ENCODE data around the gene POC1A. TPM values are rescaled to one million over a fixed set of nuclear protein-coding genes. Genes with fewer than 3 reads are reported as not detected.
"Not testable (repeated sequence)": the region's sequence is repeated elsewhere in the genome, so short reads cannot be mapped to it uniquely, and the experiment has no call there.

The POC1A gene
- total RNA-seq, 4 donors from 2014 or later = 0.65 to 2.0 (median 1.2) TPM

- ATAC-seq (ENCODE audit: low FRiP score) (no peak), DNase-seq (ENCODE audit: low spot score) (no peak)
- no peak for TF ChIP-seq CTCF (IDR thresholded peaks at IDR 0.05)
Observed at GRCh38 chr3:52184690-52185089, 30.5 kb upstream of the POC1A start.

DNA sequence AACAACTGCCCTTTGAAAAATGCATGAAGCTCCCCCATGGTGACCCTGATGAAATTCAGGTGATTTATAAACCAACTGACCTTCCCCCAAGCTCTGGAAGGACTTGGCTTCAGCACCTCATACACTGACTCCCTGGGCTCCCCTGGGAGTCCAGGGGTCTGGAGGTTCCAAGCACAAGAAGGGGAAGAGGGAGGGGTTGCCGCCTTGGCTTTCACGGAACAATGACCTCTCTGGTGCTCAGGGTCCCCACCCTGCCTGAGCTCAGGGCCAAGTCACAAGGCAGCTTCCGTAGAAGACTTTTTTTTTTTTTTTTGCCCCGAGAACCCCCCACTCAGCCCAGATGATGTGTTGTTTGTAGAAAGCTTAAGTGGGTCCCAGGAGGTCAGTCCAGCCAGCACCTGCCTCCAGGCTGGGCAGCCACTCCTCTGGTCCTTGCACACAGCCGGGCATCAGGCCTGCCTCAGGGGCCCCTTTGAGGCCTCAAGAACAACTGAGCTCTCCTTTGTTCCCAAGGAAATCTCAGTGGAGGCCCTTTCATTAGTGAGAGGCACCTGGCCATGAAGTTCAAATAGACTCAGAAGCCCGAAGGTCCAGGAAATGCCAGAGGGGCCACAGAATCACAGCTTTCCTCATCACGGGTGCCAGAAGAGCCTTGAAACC lies 29.7 kb upstream of the POC1A start:
- TF ChIP-seq CTCF (IDR thresholded peaks at IDR 0.05) = no peak
- no peak for DNase-seq (ENCODE audit: low spot score)
- no peak for ATAC-seq (ENCODE audit: low FRiP score)

- DNase-seq (ENCODE audit: low spot score) (no peak), ATAC-seq (ENCODE audit: low FRiP score) (no peak)
- no peak for TF ChIP-seq CTCF (IDR thresholded peaks at IDR 0.05)
Observed at GRCh38 chr3:52182691-52183090, 28.5 kb upstream of the POC1A start.

DNA sequence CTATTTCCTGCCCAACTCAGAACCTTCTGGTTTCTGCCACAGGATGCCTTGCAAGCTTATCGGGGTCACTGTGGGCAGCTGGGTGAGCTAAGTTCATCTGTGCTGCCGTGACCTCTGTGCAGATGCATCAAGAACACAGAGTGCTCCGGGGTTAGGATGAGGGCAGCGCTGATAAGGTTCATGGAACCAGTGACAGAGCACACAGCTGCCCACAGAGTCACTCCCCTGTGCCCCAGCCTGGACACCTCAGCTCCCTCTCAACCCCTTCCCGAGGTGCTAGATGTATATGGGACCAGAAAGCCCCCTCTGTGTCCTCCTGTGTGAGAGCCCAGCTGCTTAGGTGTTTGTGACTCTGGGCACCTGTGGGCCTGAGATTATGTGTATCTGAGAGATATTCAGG lies 28.0 kb upstream of the POC1A start:
- TF ChIP-seq CTCF (IDR thresholded peaks at IDR 0.05) = no peak
- DNase-seq (ENCODE audit: low spot score) = no peak
- no peak for ATAC-seq (ENCODE audit: low FRiP score)

- TF ChIP-seq CTCF (IDR thresholded peaks at IDR 0.05) = no peak
- ATAC-seq (ENCODE audit: low FRiP score) (no peak), DNase-seq (ENCODE audit: low spot score) (no peak)
Observed at GRCh38 chr3:52181543-52181942, 27.3 kb upstream of the POC1A start.

DNA sequence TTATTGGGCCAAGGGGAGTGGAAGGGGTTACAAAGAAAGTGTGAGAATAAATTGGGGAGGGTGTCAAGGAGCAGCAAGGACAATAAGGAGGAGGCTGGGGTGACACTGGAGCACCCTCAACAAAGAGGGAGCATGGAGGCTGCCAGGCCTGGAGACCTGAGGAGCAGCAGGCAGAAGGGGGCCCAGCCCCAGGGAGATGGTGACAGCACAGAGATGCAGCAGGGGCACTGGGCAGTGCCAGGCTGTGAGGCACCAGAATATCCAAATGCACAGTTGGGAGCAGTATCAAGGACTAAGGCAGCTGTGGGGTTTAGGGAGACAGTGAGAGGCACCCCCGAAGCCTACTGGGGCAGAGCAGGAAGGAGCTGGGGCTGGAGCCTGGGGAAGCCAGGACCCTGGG lies 24.3 kb upstream of the POC1A start:
- ATAC-seq (ENCODE audit: low FRiP score) (no peak), DNase-seq (ENCODE audit: low spot score) (no peak)
- no peak for TF ChIP-seq CTCF (IDR thresholded peaks at IDR 0.05)

- DNase-seq (ENCODE audit: low spot score); ATAC-seq (ENCODE audit: low FRiP score): not testable (repeated sequence)
Observed at GRCh38 chr3:52178126-52178525, 23.9 kb upstream of the POC1A start.

DNA sequence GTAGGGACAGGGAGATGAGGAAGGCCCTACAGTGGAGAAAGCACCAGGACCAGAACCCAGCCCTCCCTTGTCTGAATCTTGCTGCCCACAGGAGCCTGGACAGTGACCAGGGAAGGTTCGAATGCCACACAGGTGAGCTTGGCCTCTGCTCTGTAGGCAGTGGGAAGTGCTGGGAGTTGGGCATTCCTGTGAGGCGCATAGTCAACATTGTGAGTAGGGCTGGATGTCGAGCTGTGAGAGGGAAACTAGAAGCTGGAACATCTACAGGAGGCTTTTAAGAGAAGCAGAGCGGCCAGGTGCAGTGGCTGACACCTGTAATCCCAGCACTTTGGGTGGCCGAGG lies 23.4 kb upstream of the POC1A start:
- no peak for TF ChIP-seq CTCF (IDR thresholded peaks at IDR 0.05)
- DNase-seq (ENCODE audit: low spot score) = no peak

More for the DNA sequence above, 23.4 kb upstream of the POC1A start:
- ATAC-seq (ENCODE audit: low FRiP score) = peak; percentile 9

Data from omental fat pad (tissue), 4 donors.